Stimulated activated CD4-positive, alpha-beta T cell treated with anti-CD3 and anti-CD28 coated beads, Interleukin-12 subunit alpha, Interleukin-12 subunit beta, amount 100 ng/mL, for 24 hours (primary cell): ENCODE results near the gene ASPSCR1.

ENCODE experiments used
- DNase-seq, 2 experiments: peaks; one replicate each; pipeline ENCODE4 v3.0.0-alpha.2; 2020; ENCODE audit warnings: low read depth in 2 of 2

Gene ASPSCR1

DNA sequence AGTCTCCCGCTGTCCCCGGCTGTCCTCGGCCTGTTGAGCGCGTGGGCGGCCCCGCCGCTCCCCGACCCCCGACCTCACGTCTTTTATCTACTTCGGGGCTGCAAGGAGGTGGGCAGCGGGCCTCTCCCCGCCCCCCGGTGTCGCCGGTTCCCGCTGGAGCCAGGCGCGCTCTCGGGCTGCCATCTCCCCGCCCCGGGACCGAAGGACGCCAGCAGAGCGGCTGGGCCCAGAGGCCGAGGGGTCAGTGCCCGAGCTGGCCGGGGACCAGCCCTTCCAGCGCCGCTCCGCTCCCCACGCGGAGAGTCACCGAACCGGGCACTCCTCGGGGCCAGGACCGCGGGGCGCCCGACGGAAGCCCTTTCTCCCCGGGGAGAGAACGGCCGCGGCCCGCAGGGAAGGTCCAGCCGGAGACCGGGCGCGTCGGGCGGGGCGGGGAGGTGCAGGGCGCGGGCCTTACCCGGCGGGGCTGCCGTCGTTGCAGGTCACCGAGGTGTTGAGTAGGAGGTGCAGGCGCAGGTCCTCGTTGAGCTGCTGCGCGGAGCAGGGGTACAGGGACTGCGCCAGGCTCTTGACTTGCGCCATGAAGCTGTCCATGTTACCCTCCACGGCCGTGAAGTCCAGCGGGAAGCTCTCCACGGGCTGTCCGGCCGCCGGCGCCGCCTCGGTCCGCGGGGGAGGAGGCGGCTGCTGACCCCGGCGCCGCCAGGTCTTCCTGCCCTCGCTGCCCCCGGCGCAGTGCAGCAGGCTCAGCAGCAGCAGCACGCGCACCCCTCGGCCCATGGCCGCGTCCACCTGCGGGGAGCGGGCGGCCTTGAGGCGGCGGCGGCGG is 17.1 kb upstream of the ASPSCR1 start:
- no peak for DNase-seq

DNA sequence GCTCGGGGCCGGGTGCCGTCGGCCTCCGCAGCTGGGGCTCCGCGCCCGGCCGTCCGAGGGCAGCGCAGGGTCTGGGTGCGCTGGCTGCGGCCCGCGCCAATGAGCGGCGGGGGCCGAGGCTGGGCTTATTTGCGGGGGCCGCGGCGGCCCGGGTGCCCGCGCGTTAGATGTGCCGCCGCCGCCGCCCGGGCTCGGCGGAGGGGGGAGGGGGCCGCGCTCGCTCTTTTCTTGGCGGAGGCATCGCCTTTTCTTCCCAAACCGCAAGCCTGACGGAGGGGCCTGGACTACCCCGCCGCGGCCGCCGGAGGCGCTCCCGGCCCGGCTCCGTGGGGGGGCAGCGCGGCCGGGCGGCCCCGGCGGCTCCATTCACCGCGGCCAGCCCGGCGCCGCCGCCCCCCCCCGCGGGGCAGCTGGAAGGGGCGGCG is 16.3 kb upstream of the ASPSCR1 start, which contains the start of gene NOTUM:
Gene NOTUM (minus strand): TSS at position 101 of the 425 bp plus-strand sequence. CDS start 278 bp downstream, outside the sequence.
- DNase-seq = no peak

DNA sequence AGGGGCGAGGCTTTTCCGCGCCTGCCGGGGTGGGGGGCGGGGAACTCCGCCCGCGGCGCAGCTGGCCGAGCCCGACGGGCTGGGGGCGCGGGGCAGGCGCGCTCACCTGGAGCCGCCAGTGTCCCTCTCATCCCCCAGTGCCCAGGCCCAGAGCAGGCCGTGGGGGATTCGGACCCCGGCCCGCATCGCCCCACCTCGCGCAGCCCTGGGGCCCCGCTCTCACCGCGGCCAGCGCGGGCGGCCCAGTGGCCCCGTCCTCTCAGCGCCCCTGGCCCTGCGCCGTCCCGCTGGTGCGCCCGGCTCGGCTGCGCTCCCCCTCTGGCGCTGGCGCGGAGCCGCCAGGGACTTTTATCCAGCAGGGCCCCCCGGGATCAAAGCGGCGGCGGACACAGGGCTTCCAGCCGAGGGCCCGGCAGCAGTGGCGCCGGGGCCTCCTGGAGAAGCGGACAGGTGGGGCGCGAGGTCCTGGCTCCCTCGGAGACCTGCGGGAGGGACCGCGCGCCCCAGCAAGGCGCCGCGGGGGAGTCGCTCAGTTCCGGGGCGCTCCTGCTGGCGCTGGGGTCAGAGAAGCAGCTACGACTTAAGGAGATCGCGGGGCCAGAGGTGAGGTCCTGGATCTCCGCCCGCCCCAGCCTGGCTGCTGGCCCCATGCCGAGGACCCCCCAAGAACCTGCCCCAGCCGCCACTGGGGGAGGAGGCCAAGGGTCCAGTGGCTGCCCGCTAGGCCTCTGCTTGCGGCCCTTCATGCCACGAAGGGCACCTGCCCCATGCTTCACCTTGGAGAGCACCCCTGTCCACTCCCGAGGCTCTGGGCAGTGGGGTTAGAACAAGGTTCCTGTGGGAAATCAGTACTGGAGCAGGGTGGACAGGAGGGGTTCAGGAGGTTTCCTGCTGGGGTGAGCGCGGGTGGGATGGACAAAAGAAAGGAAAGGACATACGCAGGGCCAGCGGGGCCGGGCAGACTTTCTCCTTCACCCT is 15.6 kb upstream of the ASPSCR1 start:
- DNase-seq = no peak

DNA sequence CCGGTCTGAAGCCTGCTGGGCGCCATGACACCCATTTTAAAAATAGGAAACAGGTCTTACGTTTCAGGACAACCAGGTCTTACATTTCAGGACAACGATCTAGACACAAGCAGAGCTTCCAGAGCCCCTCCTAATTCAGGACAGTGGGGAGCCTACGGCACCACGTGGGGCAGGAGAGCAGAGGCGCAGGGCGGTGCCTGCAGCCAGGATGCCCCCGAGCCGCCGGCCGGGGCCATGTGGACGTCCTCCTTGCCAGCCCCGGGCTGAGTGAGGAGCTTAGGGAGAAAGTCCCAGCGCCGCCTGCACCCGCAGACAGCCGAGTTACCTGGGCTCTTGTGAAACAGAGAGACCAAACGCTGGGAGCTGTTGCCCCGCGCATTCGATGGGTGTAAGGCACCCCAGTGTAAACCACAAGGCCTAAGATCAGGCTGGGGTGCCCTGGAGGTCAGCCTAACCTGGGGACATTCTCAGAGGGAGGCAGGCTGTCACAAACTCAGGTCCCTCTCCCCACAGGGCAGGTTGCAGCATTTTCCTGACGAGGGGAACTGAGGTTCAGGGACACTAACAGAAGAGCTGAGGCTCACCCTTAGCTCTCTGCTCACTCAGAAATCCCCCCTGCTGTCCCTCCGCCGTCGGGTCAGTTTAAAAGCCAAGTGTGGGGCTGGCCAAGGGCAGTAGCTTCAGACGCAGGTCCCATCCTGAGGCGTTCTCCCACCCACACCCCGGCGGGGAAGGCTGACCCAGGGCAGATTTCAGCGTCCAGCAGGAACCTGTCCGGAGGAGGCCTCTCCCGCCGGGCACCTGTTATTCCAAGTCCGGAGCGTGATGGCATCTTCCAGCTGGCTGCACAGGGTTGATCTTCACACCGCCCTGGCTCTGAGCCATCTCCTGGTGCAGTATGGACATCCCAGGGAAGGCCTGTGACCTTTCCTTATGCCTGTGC is 14.7 kb upstream of the ASPSCR1 start:
- no peak for DNase-seq

DNA sequence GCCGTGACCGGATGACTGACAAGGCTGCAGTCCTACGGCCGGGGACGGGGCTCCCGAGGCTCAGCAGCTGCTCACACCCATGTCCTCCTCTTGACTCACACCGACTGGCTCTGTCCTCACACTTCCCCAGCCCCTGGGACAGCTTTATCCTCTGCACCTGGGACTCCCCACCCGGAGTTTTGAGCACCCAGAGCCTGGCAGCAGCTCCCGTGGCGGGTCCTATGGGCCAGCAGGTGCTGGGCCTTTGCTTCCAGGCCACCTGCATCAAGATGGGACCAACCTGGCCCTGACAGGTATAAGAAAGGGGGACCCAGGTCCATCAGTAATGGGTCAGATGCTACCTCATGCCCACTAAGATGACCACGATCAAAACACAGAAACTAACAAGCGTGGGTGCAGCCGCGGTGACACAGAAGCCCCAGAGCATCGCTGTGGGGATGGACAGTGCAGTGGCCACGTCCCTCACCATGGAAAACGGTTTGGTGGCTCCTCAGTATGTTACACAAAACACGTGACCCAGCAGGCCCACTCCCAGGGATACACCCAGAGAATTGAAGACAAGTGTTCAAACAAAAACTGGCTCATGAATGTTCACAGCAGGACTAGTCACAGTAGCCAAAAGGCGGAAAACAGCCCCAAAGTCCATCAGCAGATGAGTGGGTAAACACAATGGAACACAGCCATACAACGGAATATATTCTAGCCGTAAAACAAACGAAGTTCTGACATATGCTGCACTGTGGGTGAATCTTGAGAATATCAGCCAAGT is 13.2 kb upstream of the ASPSCR1 start:
- no peak for DNase-seq

DNA sequence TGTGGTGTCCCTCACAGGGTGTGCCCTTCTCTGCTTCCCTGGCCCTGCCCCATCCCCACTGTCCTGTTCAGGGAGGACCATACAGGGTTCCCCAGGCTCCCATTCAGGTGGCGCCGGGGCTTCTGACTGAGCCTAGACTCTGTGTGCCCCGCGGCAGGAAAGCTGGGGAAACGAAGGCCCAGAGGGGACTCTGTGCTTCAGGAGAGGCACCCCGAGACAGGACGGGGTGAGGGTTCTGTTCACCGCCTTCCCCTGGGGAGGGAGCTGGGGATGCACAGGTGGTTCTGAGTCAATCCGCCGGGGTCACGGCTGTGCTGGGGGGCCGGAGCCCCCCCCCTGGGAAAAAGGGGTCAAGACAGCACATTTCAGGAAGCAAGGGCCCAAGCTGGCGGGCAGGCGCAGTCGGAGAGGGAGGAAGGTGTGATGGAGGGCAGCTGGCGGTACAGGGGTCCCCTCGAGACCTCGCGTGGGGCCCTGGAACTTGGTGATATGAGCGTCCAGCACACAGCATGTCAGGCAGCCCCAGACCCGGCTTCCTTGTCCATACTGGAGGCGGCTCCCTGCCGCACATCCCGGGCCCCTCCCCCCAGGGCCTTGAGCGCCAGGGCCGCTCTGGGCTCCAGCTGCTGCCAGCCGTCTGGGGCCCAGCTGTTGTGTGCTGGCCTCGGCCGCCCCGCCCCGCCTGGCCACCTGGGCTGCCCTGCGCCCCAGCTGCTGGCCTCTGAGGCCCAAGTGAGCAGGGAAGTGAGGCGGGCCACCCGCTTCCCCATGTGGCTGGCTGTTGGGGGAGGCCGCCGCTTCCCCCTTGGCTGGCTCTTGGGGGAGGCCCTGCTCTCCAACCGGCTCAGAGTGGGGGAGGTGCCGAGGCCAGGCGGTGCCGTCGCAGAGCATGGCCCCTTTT is 10.8 kb upstream of the ASPSCR1 start:
- no peak for DNase-seq

GRCh38 chr17:81967244-81967532 is 10.2 kb upstream of the ASPSCR1 start:
- no peak for DNase-seq

DNA sequence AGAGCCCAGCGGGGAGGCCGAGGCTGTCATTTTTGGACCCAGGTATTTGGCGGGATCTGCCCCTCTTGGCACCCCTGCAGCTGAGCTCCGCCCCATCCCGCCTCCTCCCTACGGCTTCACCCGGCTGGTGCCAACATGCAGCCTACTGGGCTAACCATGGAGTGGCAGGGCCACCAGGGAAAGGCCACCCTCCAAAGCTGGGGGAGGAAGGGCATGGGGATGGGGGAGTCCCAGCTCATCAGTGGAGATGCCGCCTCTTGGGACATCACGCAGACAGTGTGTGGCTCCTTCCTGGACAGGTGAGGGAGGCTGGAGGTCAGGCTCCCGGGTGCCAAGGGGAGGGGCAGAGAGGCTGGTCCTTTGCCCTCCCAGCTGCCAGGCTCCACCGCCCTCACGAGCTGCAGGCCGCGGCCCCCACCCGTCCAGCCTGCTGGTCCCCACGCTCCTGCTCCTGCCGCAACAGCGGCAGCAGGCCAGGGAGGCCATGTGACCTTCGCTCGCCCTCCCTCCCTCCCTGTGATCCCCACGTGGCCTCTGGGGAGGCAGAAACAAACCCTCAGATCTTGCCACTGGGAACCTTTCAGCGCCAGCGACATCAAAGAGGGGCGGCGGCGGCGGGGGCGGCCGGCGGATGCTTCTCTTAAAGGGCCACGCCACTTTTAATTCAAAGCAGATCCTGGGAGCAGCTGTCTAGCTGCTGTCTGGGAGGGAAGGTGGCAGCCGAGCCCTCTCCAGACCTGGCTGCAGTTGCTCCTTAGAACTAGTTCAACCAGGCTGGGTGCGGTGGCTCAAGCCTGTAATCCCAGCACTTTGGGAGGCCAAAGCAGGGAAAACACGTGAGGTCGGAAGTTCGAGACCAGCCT is 9.7 kb upstream of the ASPSCR1 start:
- peak; percentile 78 to 86 for DNase-seq

GRCh38 chr17:81968396-81968745 is 9.1 kb upstream of the ASPSCR1 start:
- DNase-seq = no peak

DNA sequence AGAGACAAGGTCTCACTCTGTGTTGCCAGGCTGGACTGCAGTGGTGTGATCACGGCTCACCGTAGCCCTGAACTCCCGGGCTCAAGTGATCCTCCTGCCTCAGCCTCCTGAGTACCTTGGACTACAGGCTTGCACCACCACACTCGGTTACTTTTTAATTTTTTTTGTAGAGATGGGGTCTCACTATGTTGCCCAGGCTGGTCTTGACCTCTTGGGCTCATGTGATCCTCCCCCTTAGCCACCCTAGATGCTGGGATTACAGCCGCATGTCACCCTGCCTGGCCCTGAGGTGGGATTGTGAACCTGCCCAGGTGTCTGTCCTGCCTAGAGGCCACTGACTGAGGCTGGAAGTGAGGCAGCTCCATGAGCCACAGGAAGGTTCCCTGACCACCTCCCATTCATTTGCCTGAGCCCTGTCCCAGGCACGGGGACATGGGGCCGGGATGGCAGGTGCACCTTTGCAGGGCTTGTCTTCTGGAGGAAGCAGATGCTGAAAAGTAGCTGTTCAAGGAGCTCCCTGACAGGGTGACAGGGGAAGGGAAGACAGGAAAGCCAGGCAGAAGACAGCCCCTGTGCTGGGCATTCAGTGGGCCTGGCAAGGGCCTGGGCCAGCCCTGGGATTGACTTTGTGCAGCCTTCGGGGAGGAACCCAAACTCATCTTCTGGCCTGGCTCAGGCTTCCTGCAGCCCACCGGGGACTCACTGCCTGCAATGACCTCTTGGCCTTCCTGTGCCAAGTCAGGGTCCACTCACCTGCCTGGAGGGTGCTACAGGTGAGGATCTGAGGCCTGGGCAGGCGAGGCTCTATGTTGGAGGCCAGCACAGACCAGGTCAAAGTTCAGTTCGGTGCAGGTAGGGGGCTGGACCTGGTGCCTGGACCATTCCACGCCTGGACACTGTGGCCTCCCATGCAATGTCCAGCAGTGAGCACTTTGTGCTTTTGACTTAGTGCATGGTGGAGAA is 8.3 kb upstream of the ASPSCR1 start:
- DNase-seq = no peak

- no peak for DNase-seq
Measured at GRCh38 chr17:81973432-81973831, 4.0 kb upstream of the ASPSCR1 start.

DNA sequence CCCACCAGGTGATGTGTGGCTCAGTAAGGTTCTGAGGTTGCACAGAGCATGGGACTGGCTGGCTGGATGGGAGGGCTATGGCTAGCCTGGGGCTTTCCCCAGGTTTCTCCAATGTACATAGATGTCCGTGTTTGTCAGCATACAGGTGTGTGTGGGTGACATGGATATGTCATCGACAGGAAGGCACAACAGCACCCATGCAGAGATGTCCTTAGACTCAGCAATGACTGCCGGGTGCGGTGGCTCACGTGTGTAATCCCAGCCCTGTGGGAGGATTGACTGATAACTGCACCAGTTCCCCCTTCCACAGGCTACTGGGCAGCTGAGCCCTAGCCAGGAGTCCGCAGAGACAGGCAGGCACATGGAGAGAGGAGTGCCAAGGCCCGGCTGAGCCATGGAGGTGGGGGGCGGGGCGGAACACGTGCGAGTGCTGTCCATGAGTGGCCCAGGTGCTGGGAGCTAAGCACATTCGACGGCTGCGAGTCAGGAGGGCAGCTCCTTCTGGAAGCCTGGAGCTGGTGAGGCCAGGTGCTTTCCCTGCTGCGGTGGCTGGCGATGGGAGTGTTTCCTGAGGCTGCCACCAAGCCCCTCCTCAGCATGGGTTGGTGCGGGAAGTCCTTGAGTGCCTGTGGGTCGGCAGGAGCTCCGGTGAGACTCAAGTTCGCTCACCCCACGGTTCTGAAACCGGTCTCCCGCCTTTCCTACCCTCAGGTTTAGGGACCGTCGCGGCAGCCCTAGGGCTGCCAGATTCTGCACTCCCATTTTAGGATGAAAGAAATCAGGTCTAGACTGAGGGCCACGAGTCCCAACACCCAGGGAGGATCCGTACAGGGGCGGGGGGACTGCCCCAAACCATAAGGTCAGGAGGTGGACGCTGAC is 858 bp upstream of the ASPSCR1 start:
- DNase-seq = peak in 1 of 2 experiments; percentile 50

DNA sequence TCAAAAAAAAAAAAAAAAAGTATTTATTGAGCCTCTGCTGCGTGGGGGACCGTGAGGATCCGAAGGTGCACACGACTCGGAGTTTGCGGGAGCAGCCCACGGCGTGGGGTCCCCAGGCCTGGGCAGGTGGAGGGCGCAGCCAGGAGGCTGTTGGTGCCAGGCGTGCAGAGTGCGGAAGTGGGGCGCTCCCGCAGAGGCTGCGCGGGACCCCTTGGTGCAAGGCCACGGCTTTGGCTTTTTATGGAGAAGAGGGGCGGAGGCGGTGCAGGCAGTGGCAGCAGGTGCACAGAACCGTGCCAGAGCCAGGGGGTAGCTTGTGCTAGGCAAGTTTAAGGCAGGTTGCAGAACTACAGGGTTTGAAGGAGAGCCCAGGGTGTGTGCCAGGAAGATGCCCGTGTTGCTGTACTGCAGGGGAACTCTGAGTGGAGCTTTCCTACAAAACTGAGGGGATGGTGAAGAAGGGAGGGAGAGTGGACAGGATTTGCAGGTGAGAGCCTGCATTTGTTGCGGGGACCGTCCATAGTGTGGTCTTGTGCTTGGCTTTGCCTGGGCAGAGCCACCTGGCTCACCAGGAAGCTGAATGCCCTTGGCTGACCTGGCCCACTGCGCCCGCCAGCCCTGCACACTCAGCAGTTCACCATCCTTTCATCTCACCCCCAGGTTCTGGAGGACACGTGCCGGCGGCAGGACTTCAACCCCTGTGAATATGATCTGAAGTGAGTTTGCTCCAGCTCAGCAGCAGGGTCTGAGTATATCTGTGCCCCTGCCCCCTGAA is 1.3 kb downstream of the ASPSCR1 start:
- DNase-seq = no peak

DNA sequence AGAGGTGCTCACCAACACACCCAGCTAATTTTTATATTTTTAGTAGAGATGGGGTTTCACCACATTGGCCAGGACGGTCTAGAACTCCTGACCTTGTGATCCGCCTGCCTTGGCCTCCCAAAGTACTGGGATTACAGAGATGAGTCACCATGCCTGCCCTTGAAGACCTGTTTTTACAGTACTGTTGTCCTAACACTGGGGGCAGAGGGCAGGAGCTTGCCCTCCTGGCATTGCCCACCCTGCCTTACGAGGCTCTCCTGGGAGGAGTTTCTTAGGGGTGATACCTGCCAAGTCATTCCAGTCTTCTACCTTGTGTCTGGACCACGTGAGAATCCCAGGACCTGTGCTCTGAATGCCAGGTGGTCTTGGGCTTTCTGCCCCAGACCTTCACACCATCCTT is 2.7 kb downstream of the ASPSCR1 start:
- DNase-seq = no peak

DNA sequence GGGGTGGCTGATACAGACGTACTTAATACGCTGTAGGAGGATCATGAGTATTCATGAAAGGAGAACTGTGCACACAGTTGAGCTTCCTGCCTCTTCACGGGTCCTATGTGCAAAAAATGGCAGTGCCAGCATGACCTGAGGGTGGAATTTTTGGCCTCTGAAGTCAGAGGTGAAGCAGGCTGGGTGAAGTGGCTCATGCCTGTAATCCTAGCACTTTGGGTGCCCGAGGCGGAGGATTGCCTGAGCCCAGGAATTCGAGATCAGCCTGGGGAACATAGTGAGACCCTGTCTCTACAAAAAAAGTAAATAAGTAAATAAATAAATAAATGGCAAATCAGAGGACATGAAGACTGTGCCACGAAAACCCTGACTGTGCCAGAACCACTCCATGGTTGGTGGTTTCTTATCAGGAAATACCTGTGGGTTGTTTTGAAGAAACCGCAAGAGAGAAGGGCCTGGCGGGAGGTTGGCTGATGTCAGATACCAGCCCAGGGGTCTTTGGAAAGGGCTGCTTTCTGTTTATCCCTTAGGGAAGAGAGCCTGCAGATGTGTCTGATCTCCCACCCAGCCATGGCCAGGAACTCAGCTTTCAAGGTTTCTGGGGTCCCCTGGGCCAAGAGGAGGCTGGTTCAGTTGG is 3.4 kb downstream of the ASPSCR1 start:
- DNase-seq = no peak
